ENCODE results near the gene MOB1A. TPM values are rescaled to one million over a fixed set of nuclear protein-coding genes. Genes with fewer than 3 reads are reported as not detected.

The MOB1A gene
- total and polyA plus RNA-seq, 10 of the 15 experiments (the other 5 are each of a cell fraction or from before 2014, with no cell fraction given) = 41.2 to 232 (median 172) TPM

DNA sequence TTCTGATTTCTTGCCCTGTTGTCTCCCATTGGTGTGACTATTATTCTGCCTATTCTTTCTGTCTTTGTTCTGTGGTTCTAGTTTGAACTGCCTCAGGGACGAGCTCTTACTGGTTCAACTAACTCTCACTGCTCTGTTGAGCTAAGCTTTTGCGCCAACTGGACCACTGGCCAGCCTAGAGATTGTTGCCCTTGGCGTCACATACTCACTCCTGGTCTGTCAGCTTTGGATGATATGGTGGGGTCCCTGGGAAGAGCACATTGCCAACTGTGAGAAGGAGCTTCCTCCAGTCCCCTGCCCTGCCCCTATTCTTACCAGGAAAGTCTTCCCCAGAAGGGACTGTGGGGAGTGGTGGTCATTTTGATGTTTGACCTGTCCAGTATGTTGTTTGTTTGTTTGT lies 25.8 kb upstream of the MOB1A start:
- no peak for ATAC-seq
- no TSS peak for BruUV-seq (replicated peaks)
- TF ChIP-seq, protein P1, sequence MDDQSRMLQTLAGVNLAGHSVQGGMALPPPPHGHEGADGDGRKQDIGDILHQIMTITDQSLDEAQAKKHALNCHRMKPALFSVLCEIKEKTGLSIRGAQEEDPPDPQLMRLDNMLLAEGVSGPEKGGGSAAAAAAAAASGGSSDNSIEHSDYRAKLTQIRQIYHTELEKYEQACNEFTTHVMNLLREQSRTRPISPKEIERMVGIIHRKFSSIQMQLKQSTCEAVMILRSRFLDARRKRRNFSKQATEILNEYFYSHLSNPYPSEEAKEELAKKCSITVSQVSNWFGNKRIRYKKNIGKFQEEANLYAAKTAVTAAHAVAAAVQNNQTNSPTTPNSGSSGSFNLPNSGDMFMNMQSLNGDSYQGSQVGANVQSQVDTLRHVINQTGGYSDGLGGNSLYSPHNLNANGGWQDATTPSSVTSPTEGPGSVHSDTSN (IDR thresholded peaks at IDR 0.05; ENCODE audit: insufficient replicate concordance, low read depth, low read length) = no peak
- TF ChIP-seq, protein P2, sequence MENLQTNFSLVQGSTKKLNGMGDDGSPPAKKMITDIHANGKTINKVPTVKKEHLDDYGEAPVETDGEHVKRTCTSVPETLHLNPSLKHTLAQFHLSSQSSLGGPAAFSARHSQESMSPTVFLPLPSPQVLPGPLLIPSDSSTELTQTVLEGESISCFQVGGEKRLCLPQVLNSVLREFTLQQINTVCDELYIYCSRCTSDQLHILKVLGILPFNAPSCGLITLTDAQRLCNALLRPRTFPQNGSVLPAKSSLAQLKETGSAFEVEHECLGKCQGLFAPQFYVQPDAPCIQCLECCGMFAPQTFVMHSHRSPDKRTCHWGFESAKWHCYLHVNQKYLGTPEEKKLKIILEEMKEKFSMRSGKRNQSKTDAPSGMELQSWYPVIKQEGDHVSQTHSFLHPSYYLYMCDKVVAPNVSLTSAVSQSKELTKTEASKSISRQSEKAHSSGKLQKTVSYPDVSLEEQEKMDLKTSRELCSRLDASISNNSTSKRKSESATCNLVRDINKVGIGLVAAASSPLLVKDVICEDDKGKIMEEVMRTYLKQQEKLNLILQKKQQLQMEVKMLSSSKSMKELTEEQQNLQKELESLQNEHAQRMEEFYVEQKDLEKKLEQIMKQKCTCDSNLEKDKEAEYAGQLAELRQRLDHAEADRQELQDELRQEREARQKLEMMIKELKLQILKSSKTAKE (IDR thresholded peaks at IDR 0.05; ENCODE audit: low read depth, poor library complexity, severe bottlenecking) = no peak
- no peak for TF ChIP-seq RAD51 (IDR thresholded peaks at IDR 0.05)
- TF ChIP-seq POLR2A (IDR thresholded peaks at IDR 0.05; ENCODE audit: low read depth, low read length) = 0 out of 2 replicates have a peak, but pooled peaks have one; percentile 25
- TF ChIP-seq IRF4 (IDR thresholded peaks at IDR 0.05; ENCODE audit: low read depth, low read length) = no peak
- no peak for TF ChIP-seq ZNF24 (IDR thresholded peaks at IDR 0.05)
- WGBS (ENCODE audit: insufficient coverage, insufficient replicate concordance, low lambda C conversion rate, missing lambda C conversion rate) = 49% methylated on average over 3 of the region's 3 CpGs
- ChIA-PET CTCF (interaction anchor here (0.9 to 3.7 kb wide), 13 partner anchors 12 to 380 kb away, joined by 3 to 15 read pairs (median 4); partner anchors contain the start of genes BOLA3 and MOB1A), SMC1A (ENCODE audit: uncharacterized antibody, unreplicated experiment) (interaction anchor here (0.7 to 4.3 kb wide), 16 partner anchors 10 to 131 kb away, joined by 3 to 28 read pairs (median 4); partner anchors contain the start of gene MOB1A), RAD21 (ENCODE audit: unreplicated experiment) (interaction anchor here (1.1 to 3.8 kb wide), 7 partner anchors 11 to 296 kb away, joined by 3 to 20 read pairs (median 4); partner anchors contain the start of gene MOB1A), POLR2A (interaction anchor here (0.6 to 5.5 kb wide), 5 partner anchors 13 to 265 kb away, joined by 3 to 45 read pairs (median 4); partner anchors contain the start of gene MOB1A)
- peaks cover 4 to 24% of the 10 kb centered on the region in 2 experiments; a peak in 3 of 4 replicates for H3K36me3 ChIP-seq (ENCODE audit: control insufficient read depth in 2 of 2, insufficient read depth in 2 of 2, low read length in 1 of 2)
- H3K4me2 ChIP-seq (ENCODE audit: control insufficient read depth, insufficient read depth) = peak overlapping the region; percentile 71
- in situ Hi-C loops (cut with MboI) = no loop called here
- no peaks in the 10 kb centered on the region for H3K9me3 ChIP-seq (replicated peaks; ENCODE audit: control insufficient read depth, insufficient read depth, low read length)
- peak overlapping the region; percentile 13; the same call in 1 of the 2 replicates for H3K27ac ChIP-seq (ENCODE audit: control insufficient read depth, insufficient read depth)
- peaks cover 87% of the 10 kb centered on the region for H3K79me2 ChIP-seq (ENCODE audit: control insufficient read depth, insufficient read depth, low read length)
- peak overlapping the region; percentile 11; the same call in 1 of the 2 replicates for H3K4me3 ChIP-seq
- peaks cover 25% of the 10 kb centered on the region for H3K4me1 ChIP-seq (ENCODE audit: control insufficient read depth, insufficient read depth, low read length)
- intact Hi-C loops (cut with micrococcal nuclease; ENCODE audit: unreplicated experiment) = loop anchor here (1.0 to 5.0 kb wide), 2 partner anchors 29 to 37 kb away; no protein-coding TSS in a partner anchor
- H2AFZ ChIP-seq (ENCODE audit: control insufficient read depth, low read depth, low read length) = no peak overlapping the region
- no peak for DNase-seq (ENCODE audit: low read depth, low spot score)
- peaks cover 3% of the 10 kb centered on the region; the same call in 1 of the 2 replicates for H4K20me1 ChIP-seq (ENCODE audit: control insufficient read depth, insufficient read depth)
- H3K9ac ChIP-seq (ENCODE audit: control insufficient read depth, insufficient read depth, low read length) = peak overlapping the region; percentile 5; the same call in 1 of the 2 replicates
- FAIRE-seq = no peak
- H3K27me3 ChIP-seq (replicated peaks in 1 of 2; ENCODE audit: control insufficient read depth in 2 of 2, insufficient read depth in 2 of 2, low read length in 1 of 2) = no peaks in the 10 kb centered on the region

All from GM12878 (cell line).